Measurements from ENCODE around the gene ENTREP3. TPM values are rescaled to one million over a fixed set of nuclear protein-coding genes. Genes with fewer than 3 reads are reported as not detected.
A peak's percentile ranks its signal among the peaks of the same experiment; 100 is the strongest.

The ENTREP3 gene
- total RNA-seq, 2 donors from 2014 or later: 49.5 to 65.9 TPM

DNA sequence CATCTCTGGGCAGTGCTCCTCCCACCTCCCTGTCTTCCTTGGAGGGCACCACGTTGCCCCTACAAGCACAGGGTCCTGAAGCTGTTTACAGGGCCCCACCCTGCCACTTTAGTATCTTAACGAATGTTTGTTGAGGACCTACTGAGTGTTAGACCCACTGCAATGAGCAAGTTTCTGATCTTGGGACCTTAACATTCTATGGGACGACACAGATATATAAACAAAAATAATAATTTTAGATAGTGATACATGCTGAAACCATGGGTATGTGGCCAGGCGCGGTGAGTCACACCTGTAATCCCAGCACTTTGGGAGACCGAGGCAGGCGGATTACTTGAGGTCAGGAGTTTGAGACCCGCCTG is 10.1 kb downstream of the ENTREP3 start:
- Histone ChIP-seq H3K9ac (ENCODE audit: extremely low read depth, low read length, poor library complexity, severe bottlenecking) (peak overlapping the region; percentile 43), H3K9me3 (ENCODE audit: control insufficient read depth, low read length) (no peaks in the 10 kb centered on the region), H3K27ac (ENCODE audit: low read depth, low read length) (peak overlapping the region; percentile 89), H3K36me3 (ENCODE audit: control insufficient read depth, insufficient read depth, low read length) (peaks cover 5% of the 10 kb centered on the region), H3K4me1 (ENCODE audit: control insufficient read depth, insufficient read depth, low read length) (no peaks in the 10 kb centered on the region), H3K4me3 (ENCODE audit: low read length) (peak overlapping the region; percentile 89), H3K27me3 (ENCODE audit: control insufficient read depth, insufficient read depth, low read length, poor library complexity, severe bottlenecking) (no peaks in the 10 kb centered on the region)
- Mint-ChIP-seq H3K27me3 (ENCODE audit: insufficient read depth) (peaks cover 13% of the 10 kb centered on the region), H3K27ac (peak overlapping the region; percentile 93), H3K4me3 (peak overlapping the region; percentile 77), H3K36me3 (ENCODE audit: low read depth) (peaks cover 21% of the 10 kb centered on the region), H3K9me3 (no peaks in the 10 kb centered on the region), H3K4me1 (peaks cover 17% of the 10 kb centered on the region)
- 68 to 70% methylated on average over 5 to 8 of the region's 8 CpGs for WGBS, 2 experiments (ENCODE audit: insufficient coverage in 1 of 2, insufficient read length in 1 of 2)
- no peak for TF ChIP-seq CTCF (conservative IDR thresholded peaks at IDR 0.05)
- no peak for DNase-seq

GRCh38 chr1:155244368-155245162 is 10.7 kb downstream of the ENTREP3 start:
- Mint-ChIP-seq H3K27ac (peak overlapping the region; percentile 93), H3K4me3 (peak overlapping the region; percentile 77), H3K27me3 (ENCODE audit: insufficient read depth) (peaks cover 13% of the 10 kb centered on the region), H3K4me1 (peaks cover 17% of the 10 kb centered on the region), H3K9me3 (no peaks in the 10 kb centered on the region), H3K36me3 (ENCODE audit: low read depth) (peaks cover 21% of the 10 kb centered on the region)
- H3K27ac ChIP-seq (ENCODE audit: low read depth, low read length): peak overlapping the region; percentile 89
- TF ChIP-seq CTCF (conservative IDR thresholded peaks at IDR 0.05): peak; percentile 61
- peaks cover 7% of the 10 kb centered on the region for H3K36me3 ChIP-seq (ENCODE audit: control insufficient read depth, insufficient read depth, low read length)
- 1% methylated on average over 30 to 51 of the region's 53 CpGs for WGBS, 2 experiments (ENCODE audit: insufficient coverage in 1 of 2, insufficient read length in 1 of 2)
- peak; percentile 99 for DNase-seq
- peak overlapping the region; percentile 57 for H3K9ac ChIP-seq (ENCODE audit: extremely low read depth, low read length, poor library complexity, severe bottlenecking)
- no peaks in the 10 kb centered on the region for H3K9me3 ChIP-seq (ENCODE audit: control insufficient read depth, low read length)
- no peaks in the 10 kb centered on the region for H3K27me3 ChIP-seq (ENCODE audit: control insufficient read depth, insufficient read depth, low read length, poor library complexity, severe bottlenecking)
- H3K4me3 ChIP-seq (ENCODE audit: low read length): peak overlapping the region; percentile 89
- no peaks in the 10 kb centered on the region for H3K4me1 ChIP-seq (ENCODE audit: control insufficient read depth, insufficient read depth, low read length)

DNA sequence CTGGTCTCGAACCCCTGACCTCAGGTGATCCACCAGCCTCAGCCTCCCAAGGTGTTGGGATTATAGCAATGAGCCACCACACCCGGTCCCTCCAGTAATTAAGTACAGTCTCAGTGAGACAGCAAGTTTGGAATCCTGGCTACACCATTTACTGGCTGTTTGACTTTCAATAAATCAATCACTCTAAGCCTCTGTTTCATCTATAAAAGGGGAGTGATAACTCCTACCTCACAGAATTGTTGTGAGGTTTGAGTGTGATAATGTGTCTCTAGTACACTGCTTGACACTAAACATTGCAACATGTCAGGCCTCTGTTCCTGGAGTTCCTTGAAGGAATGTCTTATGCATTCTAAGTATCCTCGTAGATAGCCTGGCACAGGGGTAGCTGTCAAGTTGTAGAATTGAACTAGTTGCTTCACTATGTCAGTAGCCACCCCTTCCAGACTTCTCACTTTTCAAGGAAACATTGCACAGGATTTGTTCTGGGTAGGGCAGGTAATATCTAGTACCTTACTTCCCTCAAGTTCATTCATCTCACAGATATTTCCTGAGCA is 12.4 kb downstream of the ENTREP3 start:
- WGBS, 2 experiments (ENCODE audit: insufficient coverage in 1 of 2, insufficient read length in 1 of 2): 81 to 86% methylated on average over 2 to 3 of the region's 3 CpGs
- Histone ChIP-seq H3K36me3 (ENCODE audit: control insufficient read depth, insufficient read depth, low read length) (peaks cover 6% of the 10 kb centered on the region), H3K4me3 (ENCODE audit: low read length) (peak overlapping the region; percentile 89), H3K27me3 (ENCODE audit: control insufficient read depth, insufficient read depth, low read length, poor library complexity, severe bottlenecking) (no peaks in the 10 kb centered on the region), H3K9ac (ENCODE audit: extremely low read depth, low read length, poor library complexity, severe bottlenecking) (no peak overlapping the region), H3K27ac (ENCODE audit: low read depth, low read length) (no peak overlapping the region), H3K9me3 (ENCODE audit: control insufficient read depth, low read length) (no peaks in the 10 kb centered on the region), H3K4me1 (ENCODE audit: control insufficient read depth, insufficient read depth, low read length) (no peaks in the 10 kb centered on the region)
- H3K27ac Mint-ChIP-seq: no peak overlapping the region
- H3K36me3 Mint-ChIP-seq (ENCODE audit: low read depth): peaks cover 22% of the 10 kb centered on the region
- no peak for TF ChIP-seq CTCF (conservative IDR thresholded peaks at IDR 0.05)
- H3K9me3 Mint-ChIP-seq: no peaks in the 10 kb centered on the region
- H3K4me3 Mint-ChIP-seq: peak overlapping the region; percentile 77
- peaks cover 12% of the 10 kb centered on the region for H3K4me1 Mint-ChIP-seq
- peaks cover 13% of the 10 kb centered on the region for H3K27me3 Mint-ChIP-seq (ENCODE audit: insufficient read depth)
- DNase-seq: no peak

All from endodermal cell (in vitro differentiated cells).